PC-3 (cell line): Measurements from ENCODE around the gene AGAP3. TPM values are rescaled to one million over a fixed set of nuclear protein-coding genes. Genes with fewer than 3 reads are reported as not detected.

Experiments
- ATAC-seq: fragments of 200-7000 bp; cut with Tn5 transposase; 2 replicates; pipeline ENCODE4 v1.9.1; 2020; ENCODE audit warnings: mild to moderate bottlenecking, moderate library complexity
- BruUV-seq: library from RNA; stranded (reverse); fragments of 400-500 nt; replicated peaks from 2 replicates; lab custom pipeline; 2021; lab: Mats Ljungman, UMichigan
- CTCF ChIA-PET: fragments of 300-600 bp; sonication (Branson Sonifier 250); formaldehyde crosslinking; loops from one replicate; lab custom pipeline; 2022; ENCODE audit warnings: antibody characterized with exemption; lab: Charles Lee
- POLR2A ChIA-PET: fragments of 300-600 bp; sonication (Branson Sonifier 250); formaldehyde crosslinking; loops from one replicate; lab custom pipeline; 2022; ENCODE audit warnings: antibody characterized with exemption; ENCODE audit not compliant: unreplicated experiment; lab: Charles Lee
- DNase-seq: peaks from one replicate; pipeline ENCODE4 v3.0.0-alpha.2; 2015
- H2AFZ ChIP-seq: fragments of 300-600 bp; sonication (generic); 2 replicates; pipeline ENCODE4 v1.6.0; 2016; ENCODE audit warnings: antibody characterized with exemption, low read length
- H3F3A ChIP-seq: fragments of 300-600 bp; sonication (generic); one replicate; pipeline ENCODE4 v1.6.0; 2017; ENCODE audit warnings: antibody characterized with exemption, low read length, control low read depth, mild to moderate bottlenecking; ENCODE audit not compliant: unreplicated experiment
- H3K27ac ChIP-seq: fragments of 300-600 bp; sonication (generic); 2 replicates; pipeline ENCODE4 v1.5.1; 2016; ENCODE audit warnings: mild to moderate bottlenecking, low read length
- H3K27me3 ChIP-seq: fragments of 300-600 bp; sonication (generic); 2 replicates; pipeline ENCODE4 v1.6.1; 2016; ENCODE audit warnings: low read length, mixed read lengths
- H3K36me3 ChIP-seq: fragments of 300-600 bp; sonication (generic); 2 replicates; pipeline ENCODE4 v1.6.1; 2016; ENCODE audit warnings: low read depth, mixed run types, low read length, mixed read lengths
- H3K4me1 ChIP-seq: fragments of 300-600 bp; sonication (generic); 2 replicates; pipeline ENCODE4 v1.5.1; 2016; ENCODE audit warnings: low read length; ENCODE audit not compliant: insufficient read depth
- H3K4me2 ChIP-seq: fragments of 300-600 bp; sonication (generic); 2 replicates; pipeline ENCODE4 v1.6.0; 2016; ENCODE audit warnings: low read length
- H3K4me3 ChIP-seq: fragments of 300-600 bp; sonication (generic); 2 replicates; pipeline ENCODE4 v1.5.1; 2016; ENCODE audit warnings: mild to moderate bottlenecking, low read length, mixed read lengths
- H3K79me2 ChIP-seq: fragments of 300-600 bp; sonication (generic); 2 replicates; pipeline ENCODE4 v1.6.1; 2017; ENCODE audit warnings: low read length, mixed read lengths
- H3K9ac ChIP-seq: fragments of 300-600 bp; sonication (generic); 2 replicates; pipeline ENCODE4 v1.6.0; 2016; ENCODE audit warnings: mild to moderate bottlenecking, low read length
- H3K9me2 ChIP-seq: fragments of 300-600 bp; sonication (generic); replicated peaks from 2 replicates; pipeline ENCODE4 v1.6.1; 2016; ENCODE audit warnings: mixed run types, low read length, mixed read lengths
- H3K9me3 ChIP-seq: fragments of 300-600 bp; sonication (generic); 2 replicates; pipeline ENCODE4 v1.6.1; 2016; ENCODE audit warnings: low read length, mixed read lengths
- H4K20me1 ChIP-seq: fragments of 300-600 bp; sonication (generic); 2 replicates; pipeline ENCODE4 v1.6.1; 2016; ENCODE audit warnings: low read length, mixed read lengths
- EZH2 ChIP-seq: fragments of 300-600 bp; sonication (generic); IDR thresholded peaks from one replicate; pipeline ENCODE4 v1.6.1; 2017; ENCODE audit warnings: antibody characterized with exemption, mild to moderate bottlenecking, low read length; ENCODE audit not compliant: unreplicated experiment
- EZH2phosphoT487 ChIP-seq: fragments of 300-600 bp; sonication (generic); IDR thresholded peaks from 2 replicates; pipeline ENCODE4 v1.6.1; 2018; ENCODE audit warnings: mild to moderate bottlenecking, antibody characterized with exemption, low read length, borderline replicate concordance
- intact Hi-C: fragments of 100-400 bp; cut with micrococcal nuclease; formaldehyde crosslinking; loops from 2 replicates; pipeline ENCODE4 v1.9.0; 2023
- total RNA-seq: library from RNA; depleted of rRNA; stranded (reverse); fragments of >200 nt; gene quantifications from 2 replicates; pipeline ENCODE4 v1.2.3, GENCODE V29; 2014
- TF ChIP-seq, protein P1 (sequence below): fragments of 300-600 bp; sonication (generic); conservative IDR thresholded peaks from 2 replicates; pipeline ENCODE4 v1.5.1; 2017; ENCODE audit warnings: antibody characterized with exemption, low read depth, mild to moderate bottlenecking, low read length

AGAP3 gene
- total RNA-seq, 1 experiment from 2014 or later = 53.5 TPM

GRCh38 chr7:151095123-151095797 lies 9.0 kb downstream of the AGAP3 start:
- H3K9me2 ChIP-seq = no peaks in the 10 kb centered on the region
- no peaks in the 10 kb centered on the region for H3K27me3 ChIP-seq
- H3K36me3 ChIP-seq = no peaks in the 10 kb centered on the region; the same call in 1 of the 2 replicates
- peaks cover 94% of the 10 kb centered on the region for H3K79me2 ChIP-seq
- POLR2A ChIA-PET = no interaction called here
- ATAC-seq (peak; percentile 42), DNase-seq (no peak)
- TF ChIP-seq EZH2phosphoT487 (no peak), EZH2 (no peak)
- TF ChIP-seq, protein P1, sequence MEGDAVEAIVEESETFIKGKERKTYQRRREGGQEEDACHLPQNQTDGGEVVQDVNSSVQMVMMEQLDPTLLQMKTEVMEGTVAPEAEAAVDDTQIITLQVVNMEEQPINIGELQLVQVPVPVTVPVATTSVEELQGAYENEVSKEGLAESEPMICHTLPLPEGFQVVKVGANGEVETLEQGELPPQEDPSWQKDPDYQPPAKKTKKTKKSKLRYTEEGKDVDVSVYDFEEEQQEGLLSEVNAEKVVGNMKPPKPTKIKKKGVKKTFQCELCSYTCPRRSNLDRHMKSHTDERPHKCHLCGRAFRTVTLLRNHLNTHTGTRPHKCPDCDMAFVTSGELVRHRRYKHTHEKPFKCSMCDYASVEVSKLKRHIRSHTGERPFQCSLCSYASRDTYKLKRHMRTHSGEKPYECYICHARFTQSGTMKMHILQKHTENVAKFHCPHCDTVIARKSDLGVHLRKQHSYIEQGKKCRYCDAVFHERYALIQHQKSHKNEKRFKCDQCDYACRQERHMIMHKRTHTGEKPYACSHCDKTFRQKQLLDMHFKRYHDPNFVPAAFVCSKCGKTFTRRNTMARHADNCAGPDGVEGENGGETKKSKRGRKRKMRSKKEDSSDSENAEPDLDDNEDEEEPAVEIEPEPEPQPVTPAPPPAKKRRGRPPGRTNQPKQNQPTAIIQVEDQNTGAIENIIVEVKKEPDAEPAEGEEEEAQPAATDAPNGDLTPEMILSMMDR = no peak
- intact Hi-C loops = no loop called here
- no peak overlapping the region for H3K4me2 ChIP-seq
- no peak overlapping the region for H3K4me3 ChIP-seq
- CTCF ChIA-PET = no interaction called here
- H3F3A ChIP-seq = no peaks in the 10 kb centered on the region
- H4K20me1 ChIP-seq = peaks cover 31% of the 10 kb centered on the region
- no peak overlapping the region for H2AFZ ChIP-seq
- no peaks in the 10 kb centered on the region for H3K9me3 ChIP-seq
- no peak overlapping the region for H3K9ac ChIP-seq
- H3K27ac ChIP-seq = no peak overlapping the region
- H3K4me1 ChIP-seq = no peaks in the 10 kb centered on the region
- BruUV-seq = no TSS peak

GRCh38 chr7:151095828-151096475 lies 9.7 kb downstream of the AGAP3 start:
- H3K79me2 ChIP-seq = peaks cover 93% of the 10 kb centered on the region
- H2AFZ ChIP-seq = no peak overlapping the region
- H3K9me2 ChIP-seq = no peaks in the 10 kb centered on the region
- no TSS peak for BruUV-seq
- no peak overlapping the region for H3K9ac ChIP-seq
- intact Hi-C loops = no loop called here
- no peaks in the 10 kb centered on the region for H3K4me1 ChIP-seq
- H3K9me3 ChIP-seq = no peaks in the 10 kb centered on the region
- peaks cover 30% of the 10 kb centered on the region for H4K20me1 ChIP-seq
- POLR2A ChIA-PET = no interaction called here
- TF ChIP-seq EZH2 (no peak), EZH2phosphoT487 (no peak)
- TF ChIP-seq, protein P1 = no peak
- no peak overlapping the region for H3K27ac ChIP-seq
- no peaks in the 10 kb centered on the region for H3F3A ChIP-seq
- no peak for ATAC-seq
- H3K36me3 ChIP-seq = no peaks in the 10 kb centered on the region; the same call in 1 of the 2 replicates
- H3K4me2 ChIP-seq = no peak overlapping the region
- no peak overlapping the region for H3K4me3 ChIP-seq
- DNase-seq = no peak
- CTCF ChIA-PET = no interaction called here
- no peaks in the 10 kb centered on the region for H3K27me3 ChIP-seq
